ENCODE data around the gene CLDN1. TPM values are rescaled to one million over a fixed set of nuclear protein-coding genes. Genes with fewer than 3 reads are reported as not detected.

CLDN1 gene
- polyA plus RNA-seq, 1 donor from 2014 or later, result 1.3 TPM

DNA sequence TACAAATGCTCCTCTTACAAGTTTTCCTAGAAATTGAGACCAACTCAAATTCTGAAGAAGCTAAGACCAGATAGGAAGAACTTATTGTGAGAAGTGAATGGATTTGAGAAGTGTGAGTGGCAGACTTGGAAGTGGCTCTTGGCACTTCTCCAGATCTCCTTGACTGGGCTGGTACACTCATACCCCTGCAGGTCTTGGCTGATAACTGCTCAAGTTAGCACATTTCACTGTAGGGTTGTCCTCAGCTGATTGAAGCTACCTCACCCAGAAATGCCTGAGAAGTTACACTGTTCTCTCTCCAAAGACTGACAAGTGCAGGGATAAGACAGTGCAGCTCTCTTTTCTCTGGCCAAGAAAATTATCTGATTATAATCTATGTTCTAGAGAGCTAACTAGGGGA lies 16.5 kb upstream of the CLDN1 start:
- H3K9me2 ChIP-seq (ENCODE audit: insufficient read depth, low read length), result no peaks in the 10 kb centered on the region
- H3K4me3 ChIP-seq (ENCODE audit: low read length), result no peak overlapping the region
- no peak overlapping the region for H3K9ac ChIP-seq (ENCODE audit: low read length)
- H2AFZ ChIP-seq (ENCODE audit: low read depth, low read length), result no peak overlapping the region
- H3F3A ChIP-seq (ENCODE audit: insufficient read depth, low read length, poor library complexity, severe bottlenecking), result no peaks in the 10 kb centered on the region
- H3K4me2 ChIP-seq (ENCODE audit: low read length), result no peak overlapping the region
- no peak overlapping the region for H3K27ac ChIP-seq (ENCODE audit: low read length)
- H4K20me1 ChIP-seq (ENCODE audit: insufficient read depth), result no peaks in the 10 kb centered on the region
- no peaks in the 10 kb centered on the region for H3K79me2 ChIP-seq (replicated peaks; ENCODE audit: insufficient read depth, low read length)
- TF ChIP-seq RAD21 (conservative IDR thresholded peaks at IDR 0.05) (no peak), EP300 (conservative IDR thresholded peaks at IDR 0.05; ENCODE audit: poor library complexity, severe bottlenecking) (no peak), POLR2AphosphoS5 (IDR thresholded peaks at IDR 0.05) (no peak), EZH2 (IDR thresholded peaks at IDR 0.05; ENCODE audit: borderline replicate concordance, insufficient read depth, low read length, poor library complexity, severe bottlenecking) (no peak), SMC3 (conservative IDR thresholded peaks at IDR 0.05; ENCODE audit: poor library complexity) (no peak)
- H3K9me3 ChIP-seq (ENCODE audit: low read length), result no peaks in the 10 kb centered on the region
- H3K36me3 ChIP-seq (ENCODE audit: insufficient read depth, low read length), result no peaks in the 10 kb centered on the region
- no peaks in the 10 kb centered on the region for H3K27me3 ChIP-seq (ENCODE audit: insufficient read depth, low read depth, low read length)

DNA sequence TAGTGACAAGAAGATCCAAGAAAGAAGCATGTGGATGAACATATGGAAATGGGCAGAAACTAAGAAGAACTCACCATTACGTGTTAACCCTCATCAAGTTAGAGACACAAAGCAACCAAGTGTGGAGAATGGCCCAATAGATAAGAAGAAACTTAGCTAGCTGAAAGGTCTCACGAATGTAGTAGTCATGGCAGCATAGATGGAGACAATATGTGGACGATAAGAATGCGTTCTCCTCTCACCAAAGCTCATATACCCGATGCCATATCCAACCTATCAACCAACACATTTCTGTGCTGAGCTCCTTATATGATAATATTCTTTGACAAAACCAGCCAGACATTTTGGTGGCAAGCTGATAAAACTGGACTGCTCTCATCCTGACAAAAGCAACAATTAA lies 15.1 kb upstream of the CLDN1 start:
- Histone ChIP-seq H3K4me3 (ENCODE audit: low read length) (no peak overlapping the region), H3K9ac (ENCODE audit: low read length) (no peak overlapping the region), H3K9me3 (ENCODE audit: low read length) (no peaks in the 10 kb centered on the region), H2AFZ (ENCODE audit: low read depth, low read length) (no peak overlapping the region), H3K27ac (ENCODE audit: low read length) (no peak overlapping the region), H3K27me3 (ENCODE audit: insufficient read depth, low read depth, low read length) (no peaks in the 10 kb centered on the region), H3F3A (ENCODE audit: insufficient read depth, low read length, poor library complexity, severe bottlenecking) (no peaks in the 10 kb centered on the region), H4K20me1 (ENCODE audit: insufficient read depth) (no peaks in the 10 kb centered on the region), H3K36me3 (ENCODE audit: insufficient read depth, low read length) (no peaks in the 10 kb centered on the region), H3K79me2 (replicated peaks; ENCODE audit: insufficient read depth, low read length) (no peaks in the 10 kb centered on the region), H3K9me2 (ENCODE audit: insufficient read depth, low read length) (no peaks in the 10 kb centered on the region), H3K4me2 (ENCODE audit: low read length) (no peak overlapping the region)
- no peak for TF ChIP-seq EP300 (conservative IDR thresholded peaks at IDR 0.05; ENCODE audit: poor library complexity, severe bottlenecking)
- TF ChIP-seq, protein P1, sequence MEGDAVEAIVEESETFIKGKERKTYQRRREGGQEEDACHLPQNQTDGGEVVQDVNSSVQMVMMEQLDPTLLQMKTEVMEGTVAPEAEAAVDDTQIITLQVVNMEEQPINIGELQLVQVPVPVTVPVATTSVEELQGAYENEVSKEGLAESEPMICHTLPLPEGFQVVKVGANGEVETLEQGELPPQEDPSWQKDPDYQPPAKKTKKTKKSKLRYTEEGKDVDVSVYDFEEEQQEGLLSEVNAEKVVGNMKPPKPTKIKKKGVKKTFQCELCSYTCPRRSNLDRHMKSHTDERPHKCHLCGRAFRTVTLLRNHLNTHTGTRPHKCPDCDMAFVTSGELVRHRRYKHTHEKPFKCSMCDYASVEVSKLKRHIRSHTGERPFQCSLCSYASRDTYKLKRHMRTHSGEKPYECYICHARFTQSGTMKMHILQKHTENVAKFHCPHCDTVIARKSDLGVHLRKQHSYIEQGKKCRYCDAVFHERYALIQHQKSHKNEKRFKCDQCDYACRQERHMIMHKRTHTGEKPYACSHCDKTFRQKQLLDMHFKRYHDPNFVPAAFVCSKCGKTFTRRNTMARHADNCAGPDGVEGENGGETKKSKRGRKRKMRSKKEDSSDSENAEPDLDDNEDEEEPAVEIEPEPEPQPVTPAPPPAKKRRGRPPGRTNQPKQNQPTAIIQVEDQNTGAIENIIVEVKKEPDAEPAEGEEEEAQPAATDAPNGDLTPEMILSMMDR (IDR thresholded peaks at IDR 0.05; ENCODE audit: poor library complexity, severe bottlenecking), result no peak

DNA sequence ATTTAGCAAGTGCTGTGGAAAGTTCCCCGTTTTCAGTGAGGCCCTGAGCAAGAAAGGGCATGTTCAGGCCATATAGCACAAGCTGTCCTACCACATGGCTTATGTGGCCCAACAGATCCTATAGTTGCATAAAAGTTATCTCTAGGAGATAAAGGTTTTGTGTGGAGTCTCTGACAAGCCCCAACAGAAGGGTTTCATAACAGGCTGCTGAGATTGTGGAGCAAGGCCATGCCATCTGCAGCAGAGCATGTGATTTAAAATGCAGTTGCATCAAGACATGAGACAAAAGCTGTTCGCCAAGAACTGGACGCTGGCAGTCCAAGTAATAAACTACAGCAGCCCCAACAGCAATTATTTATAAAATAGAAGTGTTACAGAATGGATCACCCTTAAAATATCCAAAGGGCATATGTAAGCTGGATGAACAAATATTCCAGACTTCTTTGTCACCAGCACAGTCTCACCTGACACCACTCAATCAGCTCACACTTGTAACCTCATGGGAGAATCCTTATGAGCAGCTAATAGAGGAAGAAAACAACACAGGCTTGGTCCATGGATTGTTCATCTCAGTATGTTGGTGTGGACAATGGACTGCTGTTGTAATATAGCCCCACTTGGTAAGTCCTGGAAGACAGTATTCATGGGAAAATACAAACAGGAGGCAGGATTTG lies 14.4 kb upstream of the CLDN1 start:
- Histone ChIP-seq H3K4me2 (ENCODE audit: low read length) (no peak overlapping the region), H3K27ac (ENCODE audit: low read length) (no peak overlapping the region), H3K27me3 (ENCODE audit: insufficient read depth, low read depth, low read length) (no peaks in the 10 kb centered on the region), H2AFZ (ENCODE audit: low read depth, low read length) (no peak overlapping the region), H4K20me1 (ENCODE audit: insufficient read depth) (no peaks in the 10 kb centered on the region), H3K4me3 (ENCODE audit: low read length) (no peak overlapping the region), H3K79me2 (replicated peaks; ENCODE audit: insufficient read depth, low read length) (no peaks in the 10 kb centered on the region), H3K9me2 (ENCODE audit: insufficient read depth, low read length) (no peaks in the 10 kb centered on the region), H3F3A (ENCODE audit: insufficient read depth, low read length, poor library complexity, severe bottlenecking) (no peaks in the 10 kb centered on the region), H3K9ac (ENCODE audit: low read length) (no peak overlapping the region), H3K36me3 (ENCODE audit: insufficient read depth, low read length) (no peaks in the 10 kb centered on the region), H3K9me3 (ENCODE audit: low read length) (no peaks in the 10 kb centered on the region)
- no peak for TF ChIP-seq MXI1 (conservative IDR thresholded peaks at IDR 0.05; ENCODE audit: poor library complexity, severe bottlenecking)
- no peak for TF ChIP-seq SMC3 (conservative IDR thresholded peaks at IDR 0.05; ENCODE audit: poor library complexity)
- TF ChIP-seq, protein P1 (IDR thresholded peaks at IDR 0.05; ENCODE audit: poor library complexity, severe bottlenecking), result no peak
- no peak for TF ChIP-seq EZH2 (IDR thresholded peaks at IDR 0.05; ENCODE audit: borderline replicate concordance, insufficient read depth, low read length, poor library complexity, severe bottlenecking)
- TF ChIP-seq, protein P2, sequence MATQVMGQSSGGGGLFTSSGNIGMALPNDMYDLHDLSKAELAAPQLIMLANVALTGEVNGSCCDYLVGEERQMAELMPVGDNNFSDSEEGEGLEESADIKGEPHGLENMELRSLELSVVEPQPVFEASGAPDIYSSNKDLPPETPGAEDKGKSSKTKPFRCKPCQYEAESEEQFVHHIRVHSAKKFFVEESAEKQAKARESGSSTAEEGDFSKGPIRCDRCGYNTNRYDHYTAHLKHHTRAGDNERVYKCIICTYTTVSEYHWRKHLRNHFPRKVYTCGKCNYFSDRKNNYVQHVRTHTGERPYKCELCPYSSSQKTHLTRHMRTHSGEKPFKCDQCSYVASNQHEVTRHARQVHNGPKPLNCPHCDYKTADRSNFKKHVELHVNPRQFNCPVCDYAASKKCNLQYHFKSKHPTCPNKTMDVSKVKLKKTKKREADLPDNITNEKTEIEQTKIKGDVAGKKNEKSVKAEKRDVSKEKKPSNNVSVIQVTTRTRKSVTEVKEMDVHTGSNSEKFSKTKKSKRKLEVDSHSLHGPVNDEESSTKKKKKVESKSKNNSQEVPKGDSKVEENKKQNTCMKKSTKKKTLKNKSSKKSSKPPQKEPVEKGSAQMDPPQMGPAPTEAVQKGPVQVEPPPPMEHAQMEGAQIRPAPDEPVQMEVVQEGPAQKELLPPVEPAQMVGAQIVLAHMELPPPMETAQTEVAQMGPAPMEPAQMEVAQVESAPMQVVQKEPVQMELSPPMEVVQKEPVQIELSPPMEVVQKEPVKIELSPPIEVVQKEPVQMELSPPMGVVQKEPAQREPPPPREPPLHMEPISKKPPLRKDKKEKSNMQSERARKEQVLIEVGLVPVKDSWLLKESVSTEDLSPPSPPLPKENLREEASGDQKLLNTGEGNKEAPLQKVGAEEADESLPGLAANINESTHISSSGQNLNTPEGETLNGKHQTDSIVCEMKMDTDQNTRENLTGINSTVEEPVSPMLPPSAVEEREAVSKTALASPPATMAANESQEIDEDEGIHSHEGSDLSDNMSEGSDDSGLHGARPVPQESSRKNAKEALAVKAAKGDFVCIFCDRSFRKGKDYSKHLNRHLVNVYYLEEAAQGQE (IDR thresholded peaks at IDR 0.05; ENCODE audit: borderline replicate concordance), result no peak
- TF ChIP-seq EP300 (conservative IDR thresholded peaks at IDR 0.05; ENCODE audit: poor library complexity, severe bottlenecking), result no peak
